ENCODE data around the gene UTP4. TPM values are rescaled to one million over a fixed set of nuclear protein-coding genes. Genes with fewer than 3 reads are reported as not detected.

The UTP4 gene
- total and polyA plus RNA-seq, 8 donors: 24.7 to 51.1 (median 46.0) TPM

- no peak for TF ChIP-seq CTCF (IDR thresholded peaks at IDR 0.05)
- Histone ChIP-seq H3K9me3 (no peaks in the 10 kb centered on the region), H3K27ac (peak overlapping the region in 1 of 2 donors; percentile 58)
Measured at GRCh38 chr16:69095193-69095592, 37.3 kb upstream of the UTP4 start.

DNA sequence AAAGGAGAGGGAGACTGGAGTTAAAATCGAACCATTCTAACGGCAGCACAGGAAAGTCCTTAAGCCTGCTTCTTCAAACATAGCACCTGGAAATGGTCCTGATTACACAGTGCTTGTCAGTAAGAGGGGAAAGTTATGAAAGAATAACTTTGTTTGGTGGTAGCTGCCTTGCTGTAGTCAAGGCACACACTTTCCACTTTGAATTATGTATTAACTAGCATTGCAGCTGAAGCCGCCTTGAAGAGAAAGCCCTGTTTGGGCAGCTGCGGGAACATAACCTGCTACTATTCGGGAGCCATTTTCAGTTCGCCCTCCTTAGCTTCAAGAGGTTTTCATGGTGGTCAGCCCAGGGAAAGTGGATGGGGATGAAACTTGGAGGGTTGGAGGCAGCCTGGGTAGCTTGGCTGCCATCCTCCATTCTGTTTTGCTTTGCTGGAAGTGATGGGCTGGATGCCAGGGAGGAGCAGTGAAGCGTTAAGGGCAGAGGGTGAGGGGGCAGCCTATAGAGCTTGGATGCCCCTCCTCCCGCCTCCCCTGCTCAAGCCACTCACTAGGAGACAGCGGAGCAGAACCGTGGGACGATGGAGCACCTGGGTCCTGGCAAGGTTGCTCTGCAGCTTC, 32.3 kb upstream of the UTP4 start:
- peak overlapping the region in 1 of 2 donors; percentile 4 for H3K4me3 ChIP-seq
- no peaks in the 10 kb centered on the region for H3K36me3 ChIP-seq
- no peaks in the 10 kb centered on the region for H3K9me3 ChIP-seq
- peak in 1 of 4 donors; percentile 77 for DNase-seq
- H3K27ac ChIP-seq: peak overlapping the region; percentile 69 to 72
- intact Hi-C loops (cut with DNase I): no loop called here
- peaks cover 0 to 13% of the 10 kb centered on the region in 2 donors for H3K27me3 ChIP-seq
- peaks cover 0 to under 1% of the 10 kb centered on the region in 2 donors for H3K4me1 ChIP-seq
- TF ChIP-seq CTCF (IDR thresholded peaks at IDR 0.05): no peak
- peak; percentile 74 for ATAC-seq

More at GRCh38 chr16:69095193-69095592, 37.3 kb upstream of the UTP4 start:
- H3K36me3 ChIP-seq: no peaks in the 10 kb centered on the region
- H3K4me3 ChIP-seq: no peak overlapping the region
- DNase-seq (peak in 1 of 4 donors; percentile 76), ATAC-seq (peak; percentile 66)
- peaks cover 0 to 3% of the 10 kb centered on the region in 2 donors for H3K4me1 ChIP-seq
- intact Hi-C loops (cut with DNase I): no loop called here
- H3K27me3 ChIP-seq: no peaks in the 10 kb centered on the region

DNA sequence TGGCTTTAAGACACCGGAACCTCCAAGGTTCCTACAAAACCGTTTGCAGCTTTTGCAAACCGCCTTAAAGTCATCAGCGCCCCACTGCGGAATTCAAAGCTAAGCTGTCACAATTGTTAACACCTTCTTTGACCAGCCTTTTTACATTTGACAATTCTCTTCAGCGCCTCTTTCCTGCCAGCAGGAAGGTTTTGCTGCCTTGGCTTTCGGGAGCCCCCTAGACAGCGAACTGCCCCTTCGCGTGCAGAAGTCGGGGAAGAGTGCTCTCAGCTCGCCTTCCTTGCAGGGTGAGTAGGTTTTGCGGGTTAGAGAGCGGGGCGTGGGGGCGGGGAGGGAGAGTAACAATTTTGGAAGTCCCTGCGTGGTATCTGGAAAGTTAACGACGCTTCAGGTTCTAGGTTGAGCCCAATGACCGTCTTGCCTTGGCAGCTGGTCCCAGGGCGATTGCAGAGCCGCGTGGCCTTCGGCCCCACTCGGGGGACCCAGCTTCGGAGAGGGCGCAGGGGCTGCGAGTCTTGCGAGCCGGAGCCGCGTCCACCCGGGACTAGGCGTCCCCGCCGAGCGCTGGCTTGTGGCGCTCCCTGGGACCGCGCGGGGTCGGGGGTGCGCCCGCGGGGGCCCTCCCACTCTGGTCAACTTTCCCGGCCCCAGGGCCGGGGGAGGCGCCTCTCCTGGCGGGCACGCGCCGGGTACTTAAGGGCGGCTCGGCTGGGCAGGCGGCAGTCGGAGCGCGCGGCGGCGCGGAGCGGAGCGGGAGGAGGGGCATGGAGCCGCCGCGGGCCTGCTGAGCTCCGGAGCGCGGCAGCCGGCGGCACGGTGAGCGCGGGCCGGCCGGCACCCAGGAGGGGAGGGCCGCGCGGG, 26.7 kb upstream of the UTP4 start, which contains the start of gene HAS3:
Gene HAS3 (plus strand): TSS at position 153 of the 861 bp plus-strand sequence. CDS start 3,743 bp downstream, outside the sequence.
- Histone ChIP-seq H3K4me1 (peaks cover 11 to 27% of the 10 kb centered on the region in 2 donors), H3K4me3 (peak within 1 kb of the TSS; percentile 37 to 45), H3K36me3 (peaks cover 0 to 17% of the 10 kb centered on the region in 2 donors), H3K27me3 (peaks cover 0 to 49% of the 10 kb centered on the region in 2 donors), H3K9me3 (no peaks in the 10 kb centered on the region), H3K27ac (peak within 1 kb of the TSS; percentile 45 to 62)
- intact Hi-C loops (cut with DNase I): no loop called here
- ATAC-seq (peak; percentile 72), DNase-seq (peak in 3 of 4 donors; percentile 63 to 90 (median 64))
- no peak for TF ChIP-seq CTCF (IDR thresholded peaks at IDR 0.05)

GRCh38 chr16:69106491-69107315, 25.7 kb upstream of the UTP4 start:
- peak overlapping the region; percentile 37 to 45 for H3K4me3 ChIP-seq
- TF ChIP-seq CTCF (IDR thresholded peaks at IDR 0.05): no peak
- H3K4me1 ChIP-seq: peaks cover 11 to 27% of the 10 kb centered on the region in 2 donors
- H3K27me3 ChIP-seq: peaks cover 0 to 49% of the 10 kb centered on the region in 2 donors
- peak overlapping the region; percentile 13 to 33 for H3K27ac ChIP-seq
- intact Hi-C loops (cut with DNase I): no loop called here
- H3K36me3 ChIP-seq: peaks cover 0 to 22% of the 10 kb centered on the region in 2 donors
- H3K9me3 ChIP-seq: no peaks in the 10 kb centered on the region
- ATAC-seq: no peak
- DNase-seq: peak in 1 of 4 donors; percentile 71

Data from left lung (tissue), 10 donors.